HEK293 (cell line): ENCODE data around the gene IL2RA.

Experiments used
- EGR2 ChIP-seq: fragments of 450-650 bp; formaldehyde crosslinking; IDR thresholded peaks from 2 replicates; pipeline ENCODE4 v1.5.1; 2016; ENCODE audit warnings: low read depth, missing biosample characterization, missing genetic modification characterization
- HOXD13 ChIP-seq: sonication (generic); formaldehyde crosslinking; IDR thresholded peaks from 2 replicates; pipeline ENCODE4 v1.8.0; 2022; ENCODE audit warnings: missing genetic modification reagents, borderline replicate concordance
- ZFHX2 ChIP-seq: fragments of 450-650 bp; formaldehyde crosslinking; conservative IDR thresholded peaks from 2 replicates; pipeline ENCODE4 v1.5.1; 2016; ENCODE audit warnings: missing biosample characterization, missing genetic modification characterization
- ZNF423 ChIP-seq: fragments of 450-650 bp; formaldehyde crosslinking; IDR thresholded peaks from 2 replicates; pipeline ENCODE4 v1.5.1; 2016; ENCODE audit warnings: missing biosample characterization, missing genetic modification characterization
- ZNF433 ChIP-seq: fragments of 450-650 bp; formaldehyde crosslinking; IDR thresholded peaks from 2 replicates; pipeline ENCODE4 v1.5.1; 2016; ENCODE audit warnings: missing biosample characterization, missing genetic modification characterization, low read depth
- ZNF624 ChIP-seq: fragments of 450-650 bp; formaldehyde crosslinking; IDR thresholded peaks from 2 replicates; pipeline ENCODE4 v1.5.1; 2017; ENCODE audit warnings: missing biosample characterization, missing genetic modification characterization
- TF ChIP-seq, protein P1 (sequence below): fragments of 450-650 bp; formaldehyde crosslinking; IDR thresholded peaks from 2 replicates; pipeline ENCODE4 v1.5.1; 2016; ENCODE audit warnings: missing biosample characterization, missing genetic modification characterization

DNA sequence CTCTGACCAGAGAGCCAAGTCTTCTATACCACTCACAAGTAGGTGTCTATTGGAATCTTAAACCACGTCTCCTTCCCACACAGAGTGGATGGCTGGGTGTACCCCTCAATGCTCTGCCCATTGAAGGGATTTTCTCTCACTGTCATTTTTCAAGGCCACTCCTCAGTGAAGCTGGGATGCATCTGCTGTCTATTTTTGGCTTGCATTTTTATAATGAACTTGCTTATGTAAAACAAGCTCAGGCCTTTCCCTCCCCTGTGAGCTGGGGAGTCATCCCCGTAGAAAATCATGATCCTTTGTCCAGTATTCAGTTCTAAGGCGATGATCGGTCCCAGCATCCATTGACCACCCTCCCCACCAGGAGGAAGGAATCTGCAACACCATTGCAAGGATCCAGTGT, 16.9 kb upstream of the IL2RA start:
- TF ChIP-seq, protein P1, sequence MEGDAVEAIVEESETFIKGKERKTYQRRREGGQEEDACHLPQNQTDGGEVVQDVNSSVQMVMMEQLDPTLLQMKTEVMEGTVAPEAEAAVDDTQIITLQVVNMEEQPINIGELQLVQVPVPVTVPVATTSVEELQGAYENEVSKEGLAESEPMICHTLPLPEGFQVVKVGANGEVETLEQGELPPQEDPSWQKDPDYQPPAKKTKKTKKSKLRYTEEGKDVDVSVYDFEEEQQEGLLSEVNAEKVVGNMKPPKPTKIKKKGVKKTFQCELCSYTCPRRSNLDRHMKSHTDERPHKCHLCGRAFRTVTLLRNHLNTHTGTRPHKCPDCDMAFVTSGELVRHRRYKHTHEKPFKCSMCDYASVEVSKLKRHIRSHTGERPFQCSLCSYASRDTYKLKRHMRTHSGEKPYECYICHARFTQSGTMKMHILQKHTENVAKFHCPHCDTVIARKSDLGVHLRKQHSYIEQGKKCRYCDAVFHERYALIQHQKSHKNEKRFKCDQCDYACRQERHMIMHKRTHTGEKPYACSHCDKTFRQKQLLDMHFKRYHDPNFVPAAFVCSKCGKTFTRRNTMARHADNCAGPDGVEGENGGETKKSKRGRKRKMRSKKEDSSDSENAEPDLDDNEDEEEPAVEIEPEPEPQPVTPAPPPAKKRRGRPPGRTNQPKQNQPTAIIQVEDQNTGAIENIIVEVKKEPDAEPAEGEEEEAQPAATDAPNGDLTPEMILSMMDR (tag by site-specific recombination): no peak
- TF ChIP-seq ZNF423: no peak
- no peak for TF ChIP-seq ZNF433
- TF ChIP-seq HOXD13: no peak
- no peak for TF ChIP-seq ZNF624 (tag by site-specific recombination)
- no peak for TF ChIP-seq ZFHX2 (tag by site-specific recombination)
- TF ChIP-seq EGR2 (tag by site-specific recombination): no peak
